Measurements from ENCODE around the gene HEXIM2.

GRCh38 chr17:45148183-45149036 lies 13.3 kb upstream of the HEXIM2 start, which contains the start of gene HEXIM1:
- TF ChIP-seq, protein P1, sequence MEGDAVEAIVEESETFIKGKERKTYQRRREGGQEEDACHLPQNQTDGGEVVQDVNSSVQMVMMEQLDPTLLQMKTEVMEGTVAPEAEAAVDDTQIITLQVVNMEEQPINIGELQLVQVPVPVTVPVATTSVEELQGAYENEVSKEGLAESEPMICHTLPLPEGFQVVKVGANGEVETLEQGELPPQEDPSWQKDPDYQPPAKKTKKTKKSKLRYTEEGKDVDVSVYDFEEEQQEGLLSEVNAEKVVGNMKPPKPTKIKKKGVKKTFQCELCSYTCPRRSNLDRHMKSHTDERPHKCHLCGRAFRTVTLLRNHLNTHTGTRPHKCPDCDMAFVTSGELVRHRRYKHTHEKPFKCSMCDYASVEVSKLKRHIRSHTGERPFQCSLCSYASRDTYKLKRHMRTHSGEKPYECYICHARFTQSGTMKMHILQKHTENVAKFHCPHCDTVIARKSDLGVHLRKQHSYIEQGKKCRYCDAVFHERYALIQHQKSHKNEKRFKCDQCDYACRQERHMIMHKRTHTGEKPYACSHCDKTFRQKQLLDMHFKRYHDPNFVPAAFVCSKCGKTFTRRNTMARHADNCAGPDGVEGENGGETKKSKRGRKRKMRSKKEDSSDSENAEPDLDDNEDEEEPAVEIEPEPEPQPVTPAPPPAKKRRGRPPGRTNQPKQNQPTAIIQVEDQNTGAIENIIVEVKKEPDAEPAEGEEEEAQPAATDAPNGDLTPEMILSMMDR (conservative IDR thresholded peaks at IDR 0.05), result no peak
- no peak for TF ChIP-seq EZH2 (IDR thresholded peaks at IDR 0.05; ENCODE audit: low read depth)

Data from PC-9 (cell line).